Ascending aorta (tissue), 2 donors: ENCODE data around the gene MEF2C. TPM values are rescaled to one million over a fixed set of nuclear protein-coding genes. Genes with fewer than 3 reads are reported as not detected.

ENCODE experiments used
- DNase-seq, 2 donors: peaks; one replicate each; pipeline ENCODE4 v3.0.0-alpha.2; 2019; ENCODE audit warnings: low spot score in 2 of 2
- H3K27ac ChIP-seq, 2 donors: fragments of 200-600 bp; sonication (generic); one replicate each; pipeline ENCODE4 v1.5.1; 2016 to 2017; ENCODE audit warnings: mild to moderate bottlenecking in 1 of 2
- H3K27me3 ChIP-seq: fragments of 200-600 bp; sonication (generic); one replicate; pipeline ENCODE4 v1.5.1; 2017
- H3K36me3 ChIP-seq, 2 donors: fragments of 200-600 bp; sonication (generic); one replicate each; pipeline ENCODE4 v1.5.1; 2016
- H3K4me1 ChIP-seq, 2 donors: fragments of 200-600 bp; sonication (generic); one replicate each; pipeline ENCODE4 v1.5.1; 2016 to 2017; ENCODE audit warnings: mild to moderate bottlenecking in 1 of 2
- H3K4me3 ChIP-seq, 2 donors: fragments of 200-600 bp; sonication (generic); one replicate each; pipeline ENCODE4 v1.5.1; 2016 to 2017; ENCODE audit warnings: mild to moderate bottlenecking in 1 of 2
- H3K9me3 ChIP-seq, 2 donors: fragments of 200-600 bp; sonication (generic); one replicate each; pipeline ENCODE4 v1.5.1; 2016
- intact Hi-C: fragments of 100-400 bp; cut with DNase I; formaldehyde crosslinking; loops from one replicate; pipeline ENCODE4 v1.15.1; 2023
- total RNA-seq: library from RNA; depleted of rRNA; stranded (reverse); fragments of >200 nt; gene quantifications from one replicate; pipeline ENCODE4 v1.1.0, GENCODE V29; 2016
- TF ChIP-seq, protein P1 (sequence below), 3 experiments: fragments of 200-600 bp in 2 of 3; fragments of 450-650 bp in 1 of 3; sonication (generic) in 2 of 3; IDR thresholded peaks; one replicate each; pipeline ENCODE4 v1.5.1; 2016 to 2019; ENCODE audit warnings: antibody characterized with exemption in 3 of 3, mild to moderate bottlenecking in 1 of 3, moderate library complexity in 1 of 3

Gene MEF2C
- total RNA-seq, 1 donor from 2014 or later: 138 TPM

GRCh38 chr5:88881571-88881971 lies 1.4 kb downstream of the MEF2C start:
- Histone ChIP-seq H3K36me3 (no peaks in the 10 kb centered on the region), H3K27me3 (no peaks in the 10 kb centered on the region), H3K4me1 (peaks cover 0 to 3% of the 10 kb centered on the region in 2 donors), H3K9me3 (no peaks in the 10 kb centered on the region), H3K4me3 (peak overlapping the region; percentile 75 to 83), H3K27ac (peak overlapping the region; percentile 90 to 95)
- TF ChIP-seq, protein P1, sequence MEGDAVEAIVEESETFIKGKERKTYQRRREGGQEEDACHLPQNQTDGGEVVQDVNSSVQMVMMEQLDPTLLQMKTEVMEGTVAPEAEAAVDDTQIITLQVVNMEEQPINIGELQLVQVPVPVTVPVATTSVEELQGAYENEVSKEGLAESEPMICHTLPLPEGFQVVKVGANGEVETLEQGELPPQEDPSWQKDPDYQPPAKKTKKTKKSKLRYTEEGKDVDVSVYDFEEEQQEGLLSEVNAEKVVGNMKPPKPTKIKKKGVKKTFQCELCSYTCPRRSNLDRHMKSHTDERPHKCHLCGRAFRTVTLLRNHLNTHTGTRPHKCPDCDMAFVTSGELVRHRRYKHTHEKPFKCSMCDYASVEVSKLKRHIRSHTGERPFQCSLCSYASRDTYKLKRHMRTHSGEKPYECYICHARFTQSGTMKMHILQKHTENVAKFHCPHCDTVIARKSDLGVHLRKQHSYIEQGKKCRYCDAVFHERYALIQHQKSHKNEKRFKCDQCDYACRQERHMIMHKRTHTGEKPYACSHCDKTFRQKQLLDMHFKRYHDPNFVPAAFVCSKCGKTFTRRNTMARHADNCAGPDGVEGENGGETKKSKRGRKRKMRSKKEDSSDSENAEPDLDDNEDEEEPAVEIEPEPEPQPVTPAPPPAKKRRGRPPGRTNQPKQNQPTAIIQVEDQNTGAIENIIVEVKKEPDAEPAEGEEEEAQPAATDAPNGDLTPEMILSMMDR (IDR thresholded peaks at IDR 0.05): no peak
- intact Hi-C loops: loop anchor here (5.0 to 10.0 kb wide), 7 partner anchors 206 to 1523 kb away; partner anchors contain the start of gene CETN3
- DNase-seq: no peak

GRCh38 chr5:88880201-88880600 lies 2.8 kb downstream of the MEF2C start:
- no peak for DNase-seq
- no peaks in the 10 kb centered on the region for H3K27me3 ChIP-seq
- H3K4me3 ChIP-seq: peak overlapping the region; percentile 75 to 83
- intact Hi-C loops: loop anchor here (5.0 to 10.0 kb wide), 7 partner anchors 207 to 1525 kb away; partner anchors contain the start of gene CETN3
- H3K4me1 ChIP-seq: peaks cover 0 to 3% of the 10 kb centered on the region in 2 donors
- H3K27ac ChIP-seq: peak overlapping the region; percentile 66 to 95
- TF ChIP-seq, protein P1 (IDR thresholded peaks at IDR 0.05): no peak
- H3K9me3 ChIP-seq: no peaks in the 10 kb centered on the region
- H3K36me3 ChIP-seq: no peaks in the 10 kb centered on the region

DNA sequence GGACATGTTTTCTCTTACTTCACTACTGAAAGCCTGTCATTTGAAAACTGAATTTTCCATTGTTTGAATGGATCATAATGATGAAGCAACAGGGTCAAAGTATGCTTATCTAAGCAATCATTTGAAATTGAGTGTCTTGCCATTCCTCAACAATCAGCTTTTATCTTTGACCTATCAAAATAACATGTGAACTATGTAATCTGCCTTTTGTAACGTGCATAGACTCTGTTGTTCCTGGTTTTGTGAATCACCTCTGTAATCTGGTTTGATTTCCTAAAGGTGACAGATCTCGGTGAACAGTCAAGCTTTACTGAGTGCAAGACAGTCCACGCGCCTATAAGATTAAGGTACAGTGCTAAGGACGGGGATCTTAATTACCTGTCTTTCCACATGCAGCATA lies 3.3 kb downstream of the MEF2C start:
- Histone ChIP-seq H3K27me3 (no peaks in the 10 kb centered on the region), H3K4me3 (peak overlapping the region; percentile 75 to 83), H3K4me1 (peaks cover 0 to 3% of the 10 kb centered on the region in 2 donors), H3K9me3 (no peaks in the 10 kb centered on the region), H3K36me3 (no peaks in the 10 kb centered on the region), H3K27ac (peak overlapping the region; percentile 66 to 95)
- intact Hi-C loops: loop anchor here (5.0 to 10.0 kb wide), 7 partner anchors 208 to 1525 kb away; partner anchors contain the start of gene CETN3
- TF ChIP-seq, protein P1 (IDR thresholded peaks at IDR 0.05): no peak
- DNase-seq: no peak

- TF ChIP-seq, protein P1 (IDR thresholded peaks at IDR 0.05): no peak
- DNase-seq: no peak
- Histone ChIP-seq H3K27ac (peak overlapping the region; percentile 66 to 95), H3K36me3 (no peaks in the 10 kb centered on the region), H3K4me1 (peaks cover 0 to 3% of the 10 kb centered on the region in 2 donors), H3K9me3 (no peaks in the 10 kb centered on the region), H3K27me3 (no peaks in the 10 kb centered on the region), H3K4me3 (peak overlapping the region; percentile 35 to 83)
- intact Hi-C loops: no loop called here
These were observed 4.0 kb downstream of the MEF2C start for GRCh38 chr5:88878976-88879375.

DNA sequence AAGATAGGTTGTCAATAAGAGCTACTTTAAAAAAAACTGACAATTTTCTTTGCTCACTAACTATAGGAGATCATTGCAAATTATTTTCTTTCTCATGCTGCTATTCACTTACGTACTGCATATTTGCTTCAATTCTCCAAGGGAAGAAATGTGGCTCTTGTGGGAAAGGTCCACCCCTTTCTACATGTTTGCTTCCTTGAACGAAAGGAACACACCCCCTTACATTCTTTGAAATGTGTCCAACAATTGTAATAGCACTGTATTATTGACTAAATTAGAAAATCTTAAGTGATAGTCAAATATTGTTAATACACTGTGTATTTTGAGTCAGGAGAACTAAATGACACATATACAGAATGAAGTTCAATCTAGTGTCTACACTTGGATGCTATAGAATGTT lies 5.2 kb downstream of the MEF2C start:
- DNase-seq: no peak
- TF ChIP-seq, protein P1 (IDR thresholded peaks at IDR 0.05): no peak
- H3K9me3 ChIP-seq: no peaks in the 10 kb centered on the region
- H3K4me3 ChIP-seq: peak overlapping the region; percentile 18 to 83
- H3K27me3 ChIP-seq: no peaks in the 10 kb centered on the region
- peak overlapping the region; percentile 65 to 95 for H3K27ac ChIP-seq
- peaks cover 0 to 3% of the 10 kb centered on the region in 2 donors for H3K36me3 ChIP-seq
- intact Hi-C loops: no loop called here
- peaks cover 0 to 3% of the 10 kb centered on the region in 2 donors for H3K4me1 ChIP-seq
